ENCODE results near the gene RANBP17. TPM values are rescaled to one million over a fixed set of nuclear protein-coding genes. Genes with fewer than 3 reads are reported as not detected.

Gene RANBP17
- total RNA-seq, 1 experiment from 2014 or later: 19.0 TPM

- Mint-ChIP-seq H3K36me3 (ENCODE audit: insufficient read depth, unreplicated experiment) (no peaks in the 10 kb centered on the region), H3K27ac (ENCODE audit: low read depth, unreplicated experiment) (no peak overlapping the region), H3K4me3 (ENCODE audit: unreplicated experiment) (no peak overlapping the region), H3K9me3 (ENCODE audit: unreplicated experiment) (no peaks in the 10 kb centered on the region), H3K4me1 (ENCODE audit: insufficient read depth, unreplicated experiment) (no peaks in the 10 kb centered on the region), H3K27me3 (ENCODE audit: insufficient read depth, unreplicated experiment) (no peaks in the 10 kb centered on the region)
- POLR2A ChIA-PET: interaction anchor here (1.2 kb wide), 1 partner anchor 18 kb away, joined by 3 read pairs; no protein-coding TSS in a partner anchor
- no peak for DNase-seq (ENCODE audit: unreplicated experiment)
- no TSS peak for BruUV-seq (replicated peaks)
- TF ChIP-seq CTCF (IDR thresholded peaks at IDR 0.05; ENCODE audit: unreplicated experiment): no peak
- intact Hi-C loops (cut with micrococcal nuclease): no loop called here
- CTCF ChIA-PET: interaction anchor here (1.2 to 2.5 kb wide), 2 partner anchors 17 to 109 kb away, joined by 3 to 12 read pairs; no protein-coding TSS in a partner anchor
These were observed 362.1 kb downstream of the RANBP17 start for GRCh38 chr5:171223927-171224326.

- intact Hi-C loops (cut with micrococcal nuclease): no loop called here
- no peaks in the 10 kb centered on the region for H3K4me1 Mint-ChIP-seq (ENCODE audit: insufficient read depth, unreplicated experiment)
- no TSS peak for BruUV-seq (replicated peaks)
- H3K27ac Mint-ChIP-seq (ENCODE audit: low read depth, unreplicated experiment): no peak overlapping the region
- CTCF ChIA-PET: interaction anchor here (0.6 to 3.1 kb wide), 7 partner anchors 15 to 115 kb away, joined by 3 to 18 read pairs (median 4); no protein-coding TSS in a partner anchor
- TF ChIP-seq CTCF (IDR thresholded peaks at IDR 0.05; ENCODE audit: unreplicated experiment): peak; percentile 15
- H3K36me3 Mint-ChIP-seq (ENCODE audit: insufficient read depth, unreplicated experiment): no peaks in the 10 kb centered on the region
- DNase-seq (ENCODE audit: unreplicated experiment): no peak
- H3K4me3 Mint-ChIP-seq (ENCODE audit: unreplicated experiment): no peak overlapping the region
- no peaks in the 10 kb centered on the region for H3K9me3 Mint-ChIP-seq (ENCODE audit: unreplicated experiment)
- H3K27me3 Mint-ChIP-seq (ENCODE audit: insufficient read depth, unreplicated experiment): no peaks in the 10 kb centered on the region
- POLR2A ChIA-PET: interaction anchor here (0.7 kb wide), 1 partner anchor 594 kb away, joined by 3 read pairs; no protein-coding TSS in a partner anchor
These were observed 364.4 kb downstream of the RANBP17 start for GRCh38 chr5:171226096-171226754.

- POLR2A ChIA-PET: interaction anchor here (0.7 kb wide), 1 partner anchor 593 kb away, joined by 3 read pairs; no protein-coding TSS in a partner anchor
- H3K9me3 Mint-ChIP-seq (ENCODE audit: unreplicated experiment): no peaks in the 10 kb centered on the region
- no peaks in the 10 kb centered on the region for H3K36me3 Mint-ChIP-seq (ENCODE audit: insufficient read depth, unreplicated experiment)
- intact Hi-C loops (cut with micrococcal nuclease): no loop called here
- no peaks in the 10 kb centered on the region for H3K27me3 Mint-ChIP-seq (ENCODE audit: insufficient read depth, unreplicated experiment)
- H3K4me1 Mint-ChIP-seq (ENCODE audit: insufficient read depth, unreplicated experiment): no peaks in the 10 kb centered on the region
- no peak for DNase-seq (ENCODE audit: unreplicated experiment)
- no TSS peak for BruUV-seq (replicated peaks)
- no peak for TF ChIP-seq CTCF (IDR thresholded peaks at IDR 0.05; ENCODE audit: unreplicated experiment)
- no peak overlapping the region for H3K27ac Mint-ChIP-seq (ENCODE audit: low read depth, unreplicated experiment)
- no peak overlapping the region for H3K4me3 Mint-ChIP-seq (ENCODE audit: unreplicated experiment)
- CTCF ChIA-PET: interaction anchor here (0.7 to 3.1 kb wide), 7 partner anchors 9 to 385 kb away, joined by 3 to 18 read pairs (median 4); no protein-coding TSS in a partner anchor
These were observed 365.0 kb downstream of the RANBP17 start for GRCh38 chr5:171226864-171227263.

DNA sequence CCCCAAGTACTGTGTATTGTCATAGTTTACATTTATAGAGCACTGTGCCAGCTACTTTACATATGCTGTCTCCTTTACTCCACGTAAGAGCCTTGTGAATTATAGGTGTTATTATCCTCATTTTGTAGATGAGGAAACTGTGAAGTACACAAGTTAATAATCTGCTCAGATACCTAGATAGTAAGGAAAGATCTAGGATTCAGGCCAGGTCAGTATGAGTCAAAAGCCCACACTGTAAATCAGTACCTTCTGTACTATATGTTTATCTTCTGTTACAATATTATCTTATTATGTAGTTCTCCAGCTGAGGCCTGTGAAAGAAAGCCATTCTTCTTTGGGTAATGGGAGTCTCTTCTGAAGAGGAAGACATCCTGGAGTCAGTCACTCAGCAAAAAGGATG is 374.8 kb downstream of the RANBP17 start:
- Mint-ChIP-seq H3K27me3 (ENCODE audit: insufficient read depth, unreplicated experiment) (no peaks in the 10 kb centered on the region), H3K4me1 (ENCODE audit: insufficient read depth, unreplicated experiment) (no peaks in the 10 kb centered on the region), H3K9me3 (ENCODE audit: unreplicated experiment) (no peaks in the 10 kb centered on the region), H3K36me3 (ENCODE audit: insufficient read depth, unreplicated experiment) (peaks cover under 1% of the 10 kb centered on the region), H3K27ac (ENCODE audit: low read depth, unreplicated experiment) (no peak overlapping the region), H3K4me3 (ENCODE audit: unreplicated experiment) (no peak overlapping the region)
- BruUV-seq (replicated peaks): no TSS peak
- TF ChIP-seq CTCF (IDR thresholded peaks at IDR 0.05; ENCODE audit: unreplicated experiment): no peak
- no peak for DNase-seq (ENCODE audit: unreplicated experiment)
- intact Hi-C loops (cut with micrococcal nuclease): no loop called here
- ChIA-PET POLR2A (no interaction called here), CTCF (interaction anchor here (1.9 to 2.0 kb wide), 2 partner anchors 9 kb away, joined by 5 to 7 read pairs; no protein-coding TSS in a partner anchor)
